ENCODE data around the gene SLAIN2.

- TF ChIP-seq ZNF274 (IDR thresholded peaks at IDR 0.05; ENCODE audit: low read depth, low read length) (no peak), YY1 (IDR thresholded peaks at IDR 0.05; ENCODE audit: insufficient read depth, insufficient read length) (no peak), SUZ12 (IDR thresholded peaks at IDR 0.05; ENCODE audit: extremely low read depth, insufficient read depth, insufficient read length) (no peak)
Measured at GRCh38 chr4:48350871-48351270, 9.5 kb downstream of the SLAIN2 start.

Data from NT2/D1 (cell line).